ENCODE data around the gene CBR4. TPM values are rescaled to one million over a fixed set of nuclear protein-coding genes. Genes with fewer than 3 reads are reported as not detected.

The CBR4 gene
- polyA plus RNA-seq, 1 donor (not counting 4 experiments of a cell fraction or from before 2014, with no cell fraction given) = 9.1 TPM

DNA sequence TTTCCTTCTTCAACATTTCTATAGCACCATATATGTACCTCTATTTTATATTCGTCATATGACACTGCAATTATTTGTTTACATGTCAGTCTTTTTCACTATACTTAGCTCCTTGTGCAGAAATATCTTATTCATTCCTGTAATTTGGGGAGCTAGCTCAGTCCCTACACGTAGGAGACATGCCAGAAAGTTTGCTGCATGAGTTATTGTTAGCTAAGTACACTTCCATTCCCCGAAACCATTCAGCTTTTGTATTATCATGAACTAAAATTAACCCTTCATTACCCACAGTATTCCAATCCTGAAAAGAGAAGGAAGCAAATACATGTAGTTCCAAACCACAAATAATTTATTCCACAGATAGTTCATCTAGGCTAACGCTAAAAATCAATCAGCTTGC is 10.2 kb downstream of the CBR4 start:
- peaks cover 6 to 9% of the 10 kb centered on the region in 2 experiments for H3K36me3 ChIP-seq (ENCODE audit: control insufficient read depth in 2 of 2, extremely low read depth in 1 of 2, insufficient read depth in 2 of 2, low read length in 2 of 2)
- FAIRE-seq (no peak), DNase-seq (ENCODE audit: low read depth, low spot score) (no peak)

GRCh38 chr4:168998596-168998995 is 11.5 kb downstream of the CBR4 start:
- DNase-seq (ENCODE audit: low read depth, low spot score) (no peak), FAIRE-seq (no peak)
- no peak overlapping the region for H3K4me2 ChIP-seq (ENCODE audit: control insufficient read depth, extremely low read depth, insufficient read depth, low read depth, low read length)
- H3K4me1 ChIP-seq (ENCODE audit: control insufficient read depth, extremely low read depth, insufficient read depth, low read length) = peaks cover 9% of the 10 kb centered on the region
- H3K79me2 ChIP-seq (ENCODE audit: control insufficient read depth, insufficient read depth, low read length) = no peaks in the 10 kb centered on the region
- no peak overlapping the region for H3K4me3 ChIP-seq (ENCODE audit: control insufficient read depth in 2 of 3, extremely low read depth in 1 of 3, insufficient read depth in 2 of 3, low read depth in 1 of 3, low read length in 3 of 3)
- TF ChIP-seq EZH2 (IDR thresholded peaks at IDR 0.05; ENCODE audit: low read length) = no peak
- TF ChIP-seq, protein P1, sequence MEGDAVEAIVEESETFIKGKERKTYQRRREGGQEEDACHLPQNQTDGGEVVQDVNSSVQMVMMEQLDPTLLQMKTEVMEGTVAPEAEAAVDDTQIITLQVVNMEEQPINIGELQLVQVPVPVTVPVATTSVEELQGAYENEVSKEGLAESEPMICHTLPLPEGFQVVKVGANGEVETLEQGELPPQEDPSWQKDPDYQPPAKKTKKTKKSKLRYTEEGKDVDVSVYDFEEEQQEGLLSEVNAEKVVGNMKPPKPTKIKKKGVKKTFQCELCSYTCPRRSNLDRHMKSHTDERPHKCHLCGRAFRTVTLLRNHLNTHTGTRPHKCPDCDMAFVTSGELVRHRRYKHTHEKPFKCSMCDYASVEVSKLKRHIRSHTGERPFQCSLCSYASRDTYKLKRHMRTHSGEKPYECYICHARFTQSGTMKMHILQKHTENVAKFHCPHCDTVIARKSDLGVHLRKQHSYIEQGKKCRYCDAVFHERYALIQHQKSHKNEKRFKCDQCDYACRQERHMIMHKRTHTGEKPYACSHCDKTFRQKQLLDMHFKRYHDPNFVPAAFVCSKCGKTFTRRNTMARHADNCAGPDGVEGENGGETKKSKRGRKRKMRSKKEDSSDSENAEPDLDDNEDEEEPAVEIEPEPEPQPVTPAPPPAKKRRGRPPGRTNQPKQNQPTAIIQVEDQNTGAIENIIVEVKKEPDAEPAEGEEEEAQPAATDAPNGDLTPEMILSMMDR (optimal IDR thresholded peaks at IDR 0.05 in 1 of 3, IDR thresholded peaks at IDR 0.05 in 1 of 3, conservative IDR thresholded peaks at IDR 0.05 in 1 of 3; ENCODE audit: extremely low read depth in 1 of 3, insufficient read depth in 2 of 3, low read length in 3 of 3) = no peak
- no peaks in the 10 kb centered on the region for H3K9me3 ChIP-seq (ENCODE audit: control insufficient read depth, low read depth, low read length)
- H3K36me3 ChIP-seq (ENCODE audit: control insufficient read depth in 2 of 2, extremely low read depth in 1 of 2, insufficient read depth in 2 of 2, low read length in 2 of 2) = peaks cover 6 to 9% of the 10 kb centered on the region in 2 experiments
- H3K9ac ChIP-seq (ENCODE audit: control insufficient read depth, extremely low read depth, insufficient read depth, low read length) = no peak overlapping the region
- dilution Hi-C loops (cut with MboI; ENCODE audit: extremely low pct_ligation_motif_present, low sequenced_read_pairs) = no loop called here
- H3K27ac ChIP-seq (ENCODE audit: control insufficient read depth, insufficient read depth, low read length) = no peak overlapping the region
- no peaks in the 10 kb centered on the region for H3K9me1 ChIP-seq (ENCODE audit: control insufficient read depth, extremely low read depth, insufficient read depth, low read length)
- no peak overlapping the region for H2AFZ ChIP-seq (ENCODE audit: control insufficient read depth, low read length)
- no peaks in the 10 kb centered on the region for H4K20me1 ChIP-seq (ENCODE audit: control insufficient read depth, extremely low read depth, insufficient read depth, low read length)
- no peaks in the 10 kb centered on the region for H3K27me3 ChIP-seq (ENCODE audit: control insufficient read depth, extremely low read depth, insufficient read depth, low read length)

More for the DNA sequence above, 10.2 kb downstream of the CBR4 start:
- no peaks in the 10 kb centered on the region for H3K27me3 ChIP-seq (ENCODE audit: control insufficient read depth, extremely low read depth, insufficient read depth, low read length)
- TF ChIP-seq EZH2 (IDR thresholded peaks at IDR 0.05; ENCODE audit: low read length) = no peak
- TF ChIP-seq, protein P1 (optimal IDR thresholded peaks at IDR 0.05 in 1 of 3, IDR thresholded peaks at IDR 0.05 in 1 of 3, conservative IDR thresholded peaks at IDR 0.05 in 1 of 3; ENCODE audit: extremely low read depth in 1 of 3, insufficient read depth in 2 of 3, low read length in 3 of 3) = no peak
- H3K9me1 ChIP-seq (ENCODE audit: control insufficient read depth, extremely low read depth, insufficient read depth, low read length) = no peaks in the 10 kb centered on the region
- H3K79me2 ChIP-seq (ENCODE audit: control insufficient read depth, insufficient read depth, low read length) = no peaks in the 10 kb centered on the region
- H3K4me3 ChIP-seq (ENCODE audit: control insufficient read depth in 2 of 3, extremely low read depth in 1 of 3, insufficient read depth in 2 of 3, low read depth in 1 of 3, low read length in 3 of 3) = no peak overlapping the region
- H3K4me2 ChIP-seq (ENCODE audit: control insufficient read depth, extremely low read depth, insufficient read depth, low read depth, low read length) = no peak overlapping the region
- no peaks in the 10 kb centered on the region for H3K9me3 ChIP-seq (ENCODE audit: control insufficient read depth, low read depth, low read length)
- dilution Hi-C loops (cut with MboI; ENCODE audit: extremely low pct_ligation_motif_present, low sequenced_read_pairs) = no loop called here
- H3K4me1 ChIP-seq (ENCODE audit: control insufficient read depth, extremely low read depth, insufficient read depth, low read length) = no peaks in the 10 kb centered on the region
- H3K9ac ChIP-seq (ENCODE audit: control insufficient read depth, extremely low read depth, insufficient read depth, low read length) = no peak overlapping the region
- no peaks in the 10 kb centered on the region for H4K20me1 ChIP-seq (ENCODE audit: control insufficient read depth, extremely low read depth, insufficient read depth, low read length)
- H3K27ac ChIP-seq (ENCODE audit: control insufficient read depth, insufficient read depth, low read length) = no peak overlapping the region
- H2AFZ ChIP-seq (ENCODE audit: control insufficient read depth, low read length) = no peak overlapping the region
